ENCODE results near the gene TAB2.

- TF ChIP-seq, protein P1, sequence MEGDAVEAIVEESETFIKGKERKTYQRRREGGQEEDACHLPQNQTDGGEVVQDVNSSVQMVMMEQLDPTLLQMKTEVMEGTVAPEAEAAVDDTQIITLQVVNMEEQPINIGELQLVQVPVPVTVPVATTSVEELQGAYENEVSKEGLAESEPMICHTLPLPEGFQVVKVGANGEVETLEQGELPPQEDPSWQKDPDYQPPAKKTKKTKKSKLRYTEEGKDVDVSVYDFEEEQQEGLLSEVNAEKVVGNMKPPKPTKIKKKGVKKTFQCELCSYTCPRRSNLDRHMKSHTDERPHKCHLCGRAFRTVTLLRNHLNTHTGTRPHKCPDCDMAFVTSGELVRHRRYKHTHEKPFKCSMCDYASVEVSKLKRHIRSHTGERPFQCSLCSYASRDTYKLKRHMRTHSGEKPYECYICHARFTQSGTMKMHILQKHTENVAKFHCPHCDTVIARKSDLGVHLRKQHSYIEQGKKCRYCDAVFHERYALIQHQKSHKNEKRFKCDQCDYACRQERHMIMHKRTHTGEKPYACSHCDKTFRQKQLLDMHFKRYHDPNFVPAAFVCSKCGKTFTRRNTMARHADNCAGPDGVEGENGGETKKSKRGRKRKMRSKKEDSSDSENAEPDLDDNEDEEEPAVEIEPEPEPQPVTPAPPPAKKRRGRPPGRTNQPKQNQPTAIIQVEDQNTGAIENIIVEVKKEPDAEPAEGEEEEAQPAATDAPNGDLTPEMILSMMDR (IDR thresholded peaks at IDR 0.05) = no peak
- TF ChIP-seq EP300 (IDR thresholded peaks at IDR 0.05) (no peak), POLR2AphosphoS5 (IDR thresholded peaks at IDR 0.05) (no peak)
Observed at GRCh38 chr6:149392093-149392492, 74.6 kb downstream of the TAB2 start.
